SJSA1 (cell line): Measurements from ENCODE around the gene OTUD5. TPM values are rescaled to one million over a fixed set of nuclear protein-coding genes. Genes with fewer than 3 reads are reported as not detected.

Experiments used
- DNase-seq, 2 experiments: peaks; one replicate each; pipeline ENCODE4 v3.0.0-alpha.2; 2015 to 2020; ENCODE audit warnings: low spot score in 2 of 2, low read depth in 1 of 2
- H3K27ac ChIP-seq: fragments of 250-450 bp; sonication (Bioruptor Pico); 2 replicates; pipeline ENCODE4 v1.5.1; 2020; ENCODE audit warnings: mild to moderate bottlenecking, moderate library complexity
- H3K27me3 ChIP-seq: fragments of 250-450 bp; sonication (Bioruptor Pico); replicated peaks from 2 replicates; pipeline ENCODE4 v1.5.1; 2020; ENCODE audit warnings: mild to moderate bottlenecking, moderate library complexity
- H3K36me3 ChIP-seq: fragments of 250-450 bp; sonication (Bioruptor Pico); 2 replicates; pipeline ENCODE4 v1.5.1; 2020; ENCODE audit warnings: mild to moderate bottlenecking
- H3K4me1 ChIP-seq: fragments of 250-450 bp; sonication (Bioruptor Pico); replicated peaks from 2 replicates; pipeline ENCODE4 v1.6.1; 2021; ENCODE audit warnings: mild to moderate bottlenecking
- H3K4me3 ChIP-seq: fragments of 250-450 bp; sonication (Bioruptor Pico); 2 replicates; pipeline ENCODE4 v1.5.1; 2020; ENCODE audit warnings: mild to moderate bottlenecking
- H3K9me3 ChIP-seq: fragments of 250-450 bp; sonication (Bioruptor Pico); replicated peaks from 2 replicates; pipeline ENCODE4 v1.5.1; 2020; ENCODE audit warnings: mild to moderate bottlenecking
- total RNA-seq: library from RNA; depleted of rRNA; stranded (reverse); fragments of >200 nt; shearing (Covaris generic); gene quantifications from 2 replicates; pipeline ENCODE4 v1.2.3, GENCODE V29; 2014; rRNA removed

Gene OTUD5, protein sequence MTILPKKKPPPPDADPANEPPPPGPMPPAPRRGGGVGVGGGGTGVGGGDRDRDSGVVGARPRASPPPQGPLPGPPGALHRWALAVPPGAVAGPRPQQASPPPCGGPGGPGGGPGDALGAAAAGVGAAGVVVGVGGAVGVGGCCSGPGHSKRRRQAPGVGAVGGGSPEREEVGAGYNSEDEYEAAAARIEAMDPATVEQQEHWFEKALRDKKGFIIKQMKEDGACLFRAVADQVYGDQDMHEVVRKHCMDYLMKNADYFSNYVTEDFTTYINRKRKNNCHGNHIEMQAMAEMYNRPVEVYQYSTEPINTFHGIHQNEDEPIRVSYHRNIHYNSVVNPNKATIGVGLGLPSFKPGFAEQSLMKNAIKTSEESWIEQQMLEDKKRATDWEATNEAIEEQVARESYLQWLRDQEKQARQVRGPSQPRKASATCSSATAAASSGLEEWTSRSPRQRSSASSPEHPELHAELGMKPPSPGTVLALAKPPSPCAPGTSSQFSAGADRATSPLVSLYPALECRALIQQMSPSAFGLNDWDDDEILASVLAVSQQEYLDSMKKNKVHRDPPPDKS
- total RNA-seq: 20.0 and 23.9 TPM in 2 replicates

DNA sequence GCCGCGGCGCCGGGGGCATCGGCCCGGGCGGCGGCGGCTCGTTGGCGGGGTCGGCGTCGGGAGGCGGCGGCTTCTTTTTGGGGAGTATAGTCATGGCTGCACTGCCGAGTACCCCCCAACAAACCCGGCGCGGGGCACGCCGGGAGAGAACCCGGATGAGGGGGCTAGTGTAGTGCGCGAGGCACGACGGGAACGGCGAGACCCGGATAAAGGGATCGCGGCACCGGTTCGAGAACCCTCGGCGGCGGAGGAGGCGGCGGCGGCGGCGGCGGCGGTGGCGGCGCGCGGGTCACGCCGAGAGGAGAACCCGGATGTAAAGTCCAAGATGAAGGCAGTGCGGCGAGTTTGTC, at the start of gene OTUD5:
OTUD5 (minus strand) TSS at position 131 of the 350 bp plus-strand sequence; CDS start at position 94, 37 bp downstream.
- Histone ChIP-seq H3K27ac (peak within 1 kb of the TSS; percentile 98), H3K4me1 (peaks cover 5% of the 10 kb centered on the region), H3K9me3 (no peaks in the 10 kb centered on the region), H3K27me3 (no peaks in the 10 kb centered on the region), H3K4me3 (peak within 1 kb of the TSS; percentile 57), H3K36me3 (peaks cover 16% of the 10 kb centered on the region)
- DNase-seq: peak in 1 of 2 experiments; percentile 61

DNA sequence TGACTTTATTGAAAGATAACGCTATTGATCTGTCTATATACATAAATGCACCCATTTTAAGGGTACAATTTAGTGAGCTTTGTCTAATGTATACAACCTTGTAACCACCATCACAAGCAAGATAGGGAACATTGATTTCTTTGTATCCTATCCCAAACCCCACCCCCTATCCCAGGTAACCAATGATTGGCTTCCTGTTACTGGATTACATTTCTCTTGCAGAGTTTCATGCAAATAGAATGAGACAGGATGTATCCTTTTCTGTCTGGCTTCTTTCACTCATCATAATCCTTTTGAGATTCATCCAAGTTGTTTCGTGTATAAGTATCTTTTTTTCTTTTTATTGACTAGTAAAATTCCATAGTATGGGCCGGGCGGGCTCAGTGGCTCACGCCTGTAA, 46.3 kb upstream of the OTUD5 start:
- Histone ChIP-seq H3K4me1 (no peaks in the 10 kb centered on the region), H3K27me3 (no peaks in the 10 kb centered on the region), H3K27ac (no peak overlapping the region)

DNA sequence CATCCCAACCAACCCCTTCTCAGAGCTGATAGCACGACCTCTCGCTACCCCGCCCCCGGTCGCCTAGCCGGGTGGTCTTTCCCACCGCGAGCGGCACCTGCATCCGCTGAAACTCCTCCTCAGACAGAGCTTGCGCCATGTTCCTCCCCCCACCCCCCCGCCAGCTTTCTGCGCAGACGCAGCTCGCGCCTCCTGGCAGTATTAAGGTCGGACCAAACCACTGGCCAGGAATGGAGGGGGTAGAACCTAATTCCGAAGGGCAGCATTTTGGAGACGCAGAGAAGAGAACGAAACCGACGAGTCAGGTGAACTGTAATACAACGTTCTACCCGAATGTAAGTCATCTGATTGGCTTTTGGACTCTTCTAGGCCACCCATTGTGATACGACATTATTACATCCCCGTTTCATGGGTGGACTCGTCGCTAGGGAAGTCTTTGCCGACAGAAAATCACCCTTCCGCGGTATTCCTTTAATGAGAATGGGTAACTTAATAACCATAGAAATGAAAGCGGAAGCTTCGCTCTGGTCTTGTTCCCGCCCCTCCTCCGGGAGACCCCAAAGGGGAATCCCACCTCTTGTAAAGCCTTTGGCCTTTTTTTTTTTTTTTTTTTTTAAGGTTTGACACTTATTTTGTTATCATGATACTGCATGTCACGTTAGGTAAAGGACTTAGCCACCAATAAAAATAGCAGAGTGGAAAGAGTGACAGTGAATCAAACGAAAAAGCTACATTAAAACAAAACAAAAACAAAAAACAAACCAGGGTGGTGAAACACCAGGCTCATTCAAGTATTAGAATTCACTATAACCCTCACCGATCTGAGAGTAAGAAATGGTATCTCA, 44.9 kb upstream of the OTUD5 start, which contains the start of gene GRIPAP1:
GRIPAP1 (minus strand) TSS at position 174 of the 845 bp plus-strand sequence; CDS start at position 139, 35 bp downstream.
- Histone ChIP-seq H3K4me3 (peak within 1 kb of the TSS; percentile 53), H3K4me1 (no peaks in the 10 kb centered on the region), H3K27ac (peak within 1 kb of the TSS; percentile 100), H3K27me3 (no peaks in the 10 kb centered on the region), H3K9me3 (no peaks in the 10 kb centered on the region), H3K36me3 (no peaks in the 10 kb centered on the region)
- peak; percentile 68 to 83 for DNase-seq

More for the DNA sequence above, 46.3 kb upstream of the OTUD5 start:
- DNase-seq: no peak
- Histone ChIP-seq H3K4me3 (no peak overlapping the region), H3K9me3 (no peaks in the 10 kb centered on the region), H3K36me3 (no peaks in the 10 kb centered on the region)

DNA sequence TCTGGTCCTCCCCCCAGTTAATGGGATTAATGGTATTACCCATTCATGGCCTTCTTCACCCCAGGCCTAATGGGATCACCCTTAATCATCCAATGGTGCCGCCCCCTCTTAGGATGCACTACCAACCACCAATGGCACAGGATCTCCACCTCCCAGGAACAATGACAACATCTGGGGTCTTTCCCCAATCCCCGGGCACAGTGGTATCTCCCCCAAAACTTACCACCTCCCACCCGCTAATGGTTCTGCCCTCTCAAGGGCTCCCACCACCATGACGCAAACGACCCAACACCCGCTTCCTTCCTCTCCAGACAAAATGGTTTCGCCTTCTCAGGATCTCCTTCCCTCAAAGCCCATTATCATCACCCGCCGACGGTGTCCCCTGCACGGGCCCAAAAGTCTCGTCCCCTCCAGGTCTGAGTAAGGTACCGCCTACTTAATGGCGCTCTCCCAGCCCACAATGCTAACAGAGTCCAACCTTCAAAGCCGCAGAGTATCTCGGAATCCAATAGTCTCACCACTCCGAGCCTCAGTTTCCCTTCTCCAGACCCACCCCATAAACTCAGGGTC, 44.2 kb upstream of the OTUD5 start:
- Histone ChIP-seq H3K4me1 (no peaks in the 10 kb centered on the region), H3K9me3 (no peaks in the 10 kb centered on the region), H3K4me3 (peak overlapping the region; percentile 53), H3K36me3 (0 out of 2 replicates have a peak, but pooled peaks cover 2% of the 10 kb centered on the region), H3K27me3 (no peaks in the 10 kb centered on the region), H3K27ac (no peak overlapping the region)
- no peak for DNase-seq

DNA sequence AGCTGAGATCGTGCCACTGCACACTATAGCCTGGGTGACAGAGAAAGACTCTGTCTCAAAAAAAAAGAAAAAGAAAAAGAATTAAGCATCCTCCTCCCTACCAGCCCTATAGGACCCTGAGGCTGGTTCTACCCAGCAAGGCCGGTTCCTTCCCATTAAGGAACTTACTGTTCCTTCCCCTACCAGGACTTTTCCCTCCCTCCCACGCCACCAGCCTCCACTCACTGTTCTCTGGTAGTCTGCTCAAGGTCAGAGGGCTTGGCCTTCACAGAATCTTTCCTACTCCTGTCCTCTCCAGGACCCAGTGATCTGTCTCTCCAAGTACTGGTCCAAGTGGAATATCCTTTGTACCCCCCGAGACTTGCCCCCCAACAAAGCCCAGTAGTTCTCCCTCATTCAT, 43.2 kb upstream of the OTUD5 start:
- DNase-seq: no peak
- Histone ChIP-seq H3K4me1 (no peaks in the 10 kb centered on the region), H3K9me3 (no peaks in the 10 kb centered on the region), H3K4me3 (no peak overlapping the region), H3K27ac (no peak overlapping the region), H3K36me3 (0 out of 2 replicates have a peak, but pooled peaks cover 4% of the 10 kb centered on the region), H3K27me3 (no peaks in the 10 kb centered on the region)

DNA sequence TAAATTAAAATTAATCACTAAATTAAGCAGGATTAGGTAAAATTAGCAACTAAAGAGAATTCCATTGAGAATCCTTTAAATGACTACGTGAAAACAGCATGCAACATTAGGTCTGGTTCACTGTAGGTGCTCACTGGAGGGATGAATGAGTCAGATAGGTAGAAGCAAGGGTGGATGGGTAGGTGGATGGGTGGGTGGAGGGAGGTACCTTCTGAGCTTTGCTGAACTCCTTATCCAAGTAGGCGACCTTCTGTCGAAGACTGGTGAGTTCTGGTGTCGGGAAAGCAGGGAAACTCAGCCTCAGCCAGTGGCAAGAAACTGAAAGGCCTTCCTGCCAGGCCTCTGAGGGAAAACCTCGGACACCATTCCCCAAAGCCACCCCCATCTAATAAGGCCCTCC, 41.6 kb upstream of the OTUD5 start:
- DNase-seq: no peak
- no peaks in the 10 kb centered on the region for H3K4me1 ChIP-seq
- no peak overlapping the region for H3K4me3 ChIP-seq
- H3K27me3 ChIP-seq: no peaks in the 10 kb centered on the region
- H3K27ac ChIP-seq: no peak overlapping the region
- H3K36me3 ChIP-seq: 0 out of 2 replicates have a peak, but pooled peaks cover 4% of the 10 kb centered on the region
- no peaks in the 10 kb centered on the region for H3K9me3 ChIP-seq

DNA sequence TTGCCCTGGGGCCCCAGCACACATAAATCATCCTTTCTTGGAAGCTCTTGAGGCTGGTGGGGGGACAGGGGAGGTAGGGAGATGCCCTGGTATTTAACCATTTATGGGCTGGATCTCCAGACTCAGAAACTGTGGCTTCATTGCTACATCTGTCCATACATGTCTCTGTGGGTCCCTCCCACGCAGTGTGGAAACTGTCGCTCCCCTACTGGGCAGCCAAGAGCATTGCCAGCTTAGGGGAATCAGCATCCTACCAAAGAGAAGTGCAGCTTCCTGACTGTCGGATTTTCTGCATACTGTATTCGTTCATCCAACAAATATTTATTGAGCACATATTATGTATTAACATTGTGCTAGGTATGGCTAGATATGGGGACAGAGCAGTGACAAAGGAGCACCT, 41.0 kb upstream of the OTUD5 start:
- H3K36me3 ChIP-seq: 0 out of 2 replicates have a peak, but pooled peaks cover 4% of the 10 kb centered on the region
- no peak for DNase-seq
- no peak overlapping the region for H3K4me3 ChIP-seq
- H3K27ac ChIP-seq: no peak overlapping the region
- H3K4me1 ChIP-seq: no peaks in the 10 kb centered on the region
- H3K9me3 ChIP-seq: no peaks in the 10 kb centered on the region
- H3K27me3 ChIP-seq: no peaks in the 10 kb centered on the region

DNA sequence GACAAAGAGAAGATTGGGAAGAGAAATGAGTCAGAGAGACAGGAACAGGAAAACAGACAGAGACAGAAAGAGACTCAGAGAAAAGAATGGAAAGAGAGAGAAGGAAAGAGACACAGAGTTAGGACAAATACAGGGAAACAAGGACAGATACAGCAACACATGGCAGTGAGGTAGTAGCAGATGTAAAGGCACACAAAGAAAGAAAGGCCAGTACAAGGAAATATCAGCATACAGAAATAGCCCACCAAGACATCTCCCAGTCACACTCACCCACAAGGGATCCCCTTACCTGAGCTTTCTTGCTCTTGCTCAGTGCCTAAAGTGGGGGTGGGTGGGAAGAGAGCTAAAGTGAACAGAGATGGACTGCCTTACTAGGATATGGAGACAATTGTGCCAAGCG, 40.5 kb upstream of the OTUD5 start:
- Histone ChIP-seq H3K27me3 (no peaks in the 10 kb centered on the region), H3K27ac (no peak overlapping the region), H3K4me1 (no peaks in the 10 kb centered on the region), H3K9me3 (no peaks in the 10 kb centered on the region), H3K4me3 (no peak overlapping the region), H3K36me3 (0 out of 2 replicates have a peak, but pooled peaks cover 4% of the 10 kb centered on the region)
- no peak for DNase-seq

DNA sequence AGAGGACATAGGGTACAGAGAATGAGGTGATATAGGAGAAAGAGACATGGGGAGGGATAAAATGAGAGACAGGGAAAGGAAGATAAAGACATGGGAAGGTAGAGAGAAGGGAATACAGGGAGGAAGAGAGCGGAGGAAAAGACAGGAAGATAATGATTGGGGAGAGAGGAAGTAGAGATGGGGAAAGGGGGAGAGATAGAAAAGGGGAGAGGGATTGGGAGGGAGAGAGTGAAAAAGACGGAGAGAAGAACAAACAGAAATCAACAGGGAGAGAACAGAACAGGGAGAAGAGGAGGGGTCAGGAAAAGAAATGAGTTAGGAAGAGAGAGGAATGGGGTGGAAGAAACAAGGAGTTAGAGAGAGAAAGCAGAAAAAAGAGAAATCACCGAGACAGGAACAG, 40.0 kb upstream of the OTUD5 start:
- 0 out of 2 replicates have a peak, but pooled peaks cover 4% of the 10 kb centered on the region for H3K36me3 ChIP-seq
- H3K27me3 ChIP-seq: no peaks in the 10 kb centered on the region
- no peak for DNase-seq
- no peaks in the 10 kb centered on the region for H3K4me1 ChIP-seq
- H3K27ac ChIP-seq: no peak overlapping the region
- no peak overlapping the region for H3K4me3 ChIP-seq
- H3K9me3 ChIP-seq: no peaks in the 10 kb centered on the region

DNA sequence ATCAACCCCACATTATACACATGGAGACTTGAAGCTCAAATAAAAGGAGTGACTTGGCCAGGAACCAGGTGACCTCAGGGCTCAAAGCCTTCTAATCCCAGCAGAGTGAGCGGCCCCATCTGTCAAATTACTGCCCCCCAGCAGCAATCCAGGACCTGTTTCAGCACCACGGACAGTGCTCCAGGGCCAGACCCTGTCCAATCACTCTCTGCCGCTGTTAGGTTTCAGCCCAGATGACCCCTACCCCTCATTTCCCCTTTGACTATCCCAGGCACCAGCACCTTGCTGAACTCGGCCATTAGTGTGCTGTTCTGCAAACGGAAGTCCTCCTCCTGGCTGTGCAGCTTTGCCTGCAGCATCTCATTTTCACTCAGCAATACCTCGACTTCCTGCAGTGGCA, 39.6 kb upstream of the OTUD5 start:
- DNase-seq: no peak
- Histone ChIP-seq H3K4me1 (no peaks in the 10 kb centered on the region), H3K9me3 (no peaks in the 10 kb centered on the region), H3K27me3 (no peaks in the 10 kb centered on the region), H3K4me3 (no peak overlapping the region), H3K27ac (no peak overlapping the region), H3K36me3 (0 out of 2 replicates have a peak, but pooled peaks cover 4% of the 10 kb centered on the region)

DNA sequence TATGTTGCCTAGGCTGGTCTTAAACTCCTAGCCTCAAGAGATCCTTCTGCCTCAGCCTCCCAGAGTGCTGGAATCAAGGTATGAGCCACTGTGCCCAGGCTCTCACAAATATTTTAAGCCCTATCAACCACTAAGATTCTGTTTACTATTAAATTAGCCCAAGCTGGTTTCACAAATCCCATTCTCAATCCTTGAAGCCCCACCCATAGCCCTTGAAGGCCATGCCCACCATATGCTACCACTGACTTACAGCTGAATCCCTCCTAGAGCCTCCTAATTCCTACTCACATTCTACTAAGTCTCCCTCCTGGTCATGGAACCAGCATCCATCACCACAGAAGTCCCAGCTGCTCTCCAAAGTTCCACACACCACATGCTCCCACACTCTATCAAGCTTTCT, 34.9 kb upstream of the OTUD5 start:
- Histone ChIP-seq H3K9me3 (no peaks in the 10 kb centered on the region), H3K4me1 (no peaks in the 10 kb centered on the region), H3K27ac (no peak overlapping the region), H3K4me3 (no peak overlapping the region), H3K36me3 (0 out of 2 replicates have a peak, but pooled peaks cover 4% of the 10 kb centered on the region), H3K27me3 (no peaks in the 10 kb centered on the region)
- no peak for DNase-seq

DNA sequence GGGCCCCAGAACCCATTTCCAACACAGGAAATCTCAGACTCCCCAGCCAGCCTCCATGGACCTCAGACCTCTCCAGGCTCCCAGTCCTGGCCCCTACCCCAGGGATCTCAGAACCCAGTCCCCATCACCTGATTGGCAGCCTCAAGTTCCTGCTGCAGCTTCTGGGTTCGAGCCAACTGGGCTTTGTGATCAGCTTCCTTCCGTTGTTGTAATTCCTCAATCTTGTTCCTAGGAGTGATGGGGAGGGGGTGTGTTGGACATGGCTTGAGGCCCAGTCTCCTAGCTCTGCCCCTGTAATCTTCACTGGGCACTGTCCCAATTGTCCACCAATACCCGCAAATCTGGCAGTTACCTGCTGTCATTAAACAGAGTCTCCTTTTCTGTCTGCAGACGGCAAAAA, 32.1 kb upstream of the OTUD5 start:
- Histone ChIP-seq H3K36me3 (no peaks in the 10 kb centered on the region), H3K27me3 (no peaks in the 10 kb centered on the region), H3K9me3 (no peaks in the 10 kb centered on the region), H3K4me1 (no peaks in the 10 kb centered on the region), H3K27ac (no peak overlapping the region), H3K4me3 (no peak overlapping the region)
- DNase-seq: no peak

DNA sequence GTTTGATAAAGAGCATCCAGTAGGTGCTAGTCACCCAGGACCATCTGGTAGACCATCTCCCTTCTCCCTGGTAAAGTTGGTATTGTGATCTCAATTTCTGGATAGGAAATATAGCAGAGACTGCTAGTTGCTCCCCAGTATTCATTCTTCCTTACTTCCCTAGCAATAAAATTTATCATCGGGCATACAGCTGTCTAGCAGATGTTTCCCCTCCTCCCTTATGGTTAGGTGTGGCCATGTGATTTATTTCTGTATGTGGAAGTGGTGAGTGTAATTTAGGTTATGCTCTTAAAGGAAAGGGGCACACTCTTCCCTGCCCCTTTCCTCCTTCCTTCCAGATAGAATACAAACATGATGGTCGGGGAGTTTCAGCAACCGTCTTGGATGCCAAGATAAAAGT, 26.5 kb upstream of the OTUD5 start:
- Histone ChIP-seq H3K4me1 (no peaks in the 10 kb centered on the region), H3K36me3 (0 out of 2 replicates have a peak, but pooled peaks cover 6% of the 10 kb centered on the region), H3K27me3 (no peaks in the 10 kb centered on the region), H3K9me3 (no peaks in the 10 kb centered on the region), H3K4me3 (no peak overlapping the region), H3K27ac (no peak overlapping the region)
- no peak for DNase-seq
